ENCODE results near the gene NDUFS6.

NDUFS6 gene

GRCh38 chr5:1762121-1762882 lies 38.9 kb upstream of the NDUFS6 start:
- TF ChIP-seq GATA2 (IDR thresholded peaks at IDR 0.05; ENCODE audit: low read depth, low read length): no peak
- TF ChIP-seq GATA3 (IDR thresholded peaks at IDR 0.05; ENCODE audit: low read depth, low read length): no peak

- TF ChIP-seq GATA2 (IDR thresholded peaks at IDR 0.05; ENCODE audit: low read depth, low read length) (no peak), GATA3 (IDR thresholded peaks at IDR 0.05; ENCODE audit: low read depth, low read length) (no peak)
These were observed 38.2 kb upstream of the NDUFS6 start for GRCh38 chr5:1762883-1763547.

GRCh38 chr5:1763548-1763911 lies 37.7 kb upstream of the NDUFS6 start:
- TF ChIP-seq GATA3 (IDR thresholded peaks at IDR 0.05; ENCODE audit: low read depth, low read length): no peak
- no peak for TF ChIP-seq GATA2 (IDR thresholded peaks at IDR 0.05; ENCODE audit: low read depth, low read length)

- TF ChIP-seq GATA2 (IDR thresholded peaks at IDR 0.05; ENCODE audit: low read depth, low read length): no peak
- TF ChIP-seq GATA3 (IDR thresholded peaks at IDR 0.05; ENCODE audit: low read depth, low read length): no peak
These were observed 37.1 kb upstream of the NDUFS6 start for GRCh38 chr5:1763960-1764605.

- TF ChIP-seq GATA3 (IDR thresholded peaks at IDR 0.05; ENCODE audit: low read depth, low read length) (no peak), GATA2 (IDR thresholded peaks at IDR 0.05; ENCODE audit: low read depth, low read length) (no peak)
These were observed 36.6 kb upstream of the NDUFS6 start for GRCh38 chr5:1764606-1764960.

GRCh38 chr5:1765141-1765879 lies 35.9 kb upstream of the NDUFS6 start:
- no peak for TF ChIP-seq GATA3 (IDR thresholded peaks at IDR 0.05; ENCODE audit: low read depth, low read length)
- no peak for TF ChIP-seq GATA2 (IDR thresholded peaks at IDR 0.05; ENCODE audit: low read depth, low read length)

- TF ChIP-seq GATA2 (IDR thresholded peaks at IDR 0.05; ENCODE audit: low read depth, low read length) (no peak), GATA3 (IDR thresholded peaks at IDR 0.05; ENCODE audit: low read depth, low read length) (no peak)
These were observed 35.3 kb upstream of the NDUFS6 start for GRCh38 chr5:1765880-1766235.

- TF ChIP-seq GATA3 (IDR thresholded peaks at IDR 0.05; ENCODE audit: low read depth, low read length) (no peak), GATA2 (IDR thresholded peaks at IDR 0.05; ENCODE audit: low read depth, low read length) (no peak)
These were observed 33.5 kb upstream of the NDUFS6 start for GRCh38 chr5:1767524-1768282.

GRCh38 chr5:1768283-1769000 lies 32.8 kb upstream of the NDUFS6 start:
- TF ChIP-seq GATA2 (IDR thresholded peaks at IDR 0.05; ENCODE audit: low read depth, low read length) (no peak), GATA3 (IDR thresholded peaks at IDR 0.05; ENCODE audit: low read depth, low read length) (no peak)

- TF ChIP-seq GATA3 (IDR thresholded peaks at IDR 0.05; ENCODE audit: low read depth, low read length): no peak
- TF ChIP-seq GATA2 (IDR thresholded peaks at IDR 0.05; ENCODE audit: low read depth, low read length): no peak
These were observed 32.1 kb upstream of the NDUFS6 start for GRCh38 chr5:1769017-1769640.

GRCh38 chr5:1769752-1770442 lies 31.3 kb upstream of the NDUFS6 start:
- TF ChIP-seq GATA2 (IDR thresholded peaks at IDR 0.05; ENCODE audit: low read depth, low read length): no peak
- no peak for TF ChIP-seq GATA3 (IDR thresholded peaks at IDR 0.05; ENCODE audit: low read depth, low read length)

- TF ChIP-seq GATA3 (IDR thresholded peaks at IDR 0.05; ENCODE audit: low read depth, low read length): no peak
- TF ChIP-seq GATA2 (IDR thresholded peaks at IDR 0.05; ENCODE audit: low read depth, low read length): no peak
These were observed 30.8 kb upstream of the NDUFS6 start for GRCh38 chr5:1770443-1770802.

Measured in SH-SY5Y (cell line).